ENCODE measurements around the gene EXOC6B. TPM values are rescaled to one million over a fixed set of nuclear protein-coding genes. Genes with fewer than 3 reads are reported as not detected.

Gene EXOC6B
- total RNA-seq, 2 donors from 2014 or later: 51.3 to 68.9 TPM

GRCh38 chr2:72794572-72794971 lies 31.3 kb downstream of the EXOC6B start:
- Mint-ChIP-seq H3K36me3 (ENCODE audit: low read depth) (no peaks in the 10 kb centered on the region), H3K9me3 (no peaks in the 10 kb centered on the region), H3K4me1 (no peaks in the 10 kb centered on the region), H3K27ac (no peak overlapping the region), H3K4me3 (no peak overlapping the region), H3K27me3 (ENCODE audit: insufficient read depth) (no peaks in the 10 kb centered on the region)
- no peaks in the 10 kb centered on the region for H3K36me3 ChIP-seq (ENCODE audit: control insufficient read depth, insufficient read depth, low read length)
- TF ChIP-seq, protein P1, sequence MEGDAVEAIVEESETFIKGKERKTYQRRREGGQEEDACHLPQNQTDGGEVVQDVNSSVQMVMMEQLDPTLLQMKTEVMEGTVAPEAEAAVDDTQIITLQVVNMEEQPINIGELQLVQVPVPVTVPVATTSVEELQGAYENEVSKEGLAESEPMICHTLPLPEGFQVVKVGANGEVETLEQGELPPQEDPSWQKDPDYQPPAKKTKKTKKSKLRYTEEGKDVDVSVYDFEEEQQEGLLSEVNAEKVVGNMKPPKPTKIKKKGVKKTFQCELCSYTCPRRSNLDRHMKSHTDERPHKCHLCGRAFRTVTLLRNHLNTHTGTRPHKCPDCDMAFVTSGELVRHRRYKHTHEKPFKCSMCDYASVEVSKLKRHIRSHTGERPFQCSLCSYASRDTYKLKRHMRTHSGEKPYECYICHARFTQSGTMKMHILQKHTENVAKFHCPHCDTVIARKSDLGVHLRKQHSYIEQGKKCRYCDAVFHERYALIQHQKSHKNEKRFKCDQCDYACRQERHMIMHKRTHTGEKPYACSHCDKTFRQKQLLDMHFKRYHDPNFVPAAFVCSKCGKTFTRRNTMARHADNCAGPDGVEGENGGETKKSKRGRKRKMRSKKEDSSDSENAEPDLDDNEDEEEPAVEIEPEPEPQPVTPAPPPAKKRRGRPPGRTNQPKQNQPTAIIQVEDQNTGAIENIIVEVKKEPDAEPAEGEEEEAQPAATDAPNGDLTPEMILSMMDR (conservative IDR thresholded peaks at IDR 0.05): no peak
- H3K27me3 ChIP-seq (ENCODE audit: control insufficient read depth, insufficient read depth, low read length, poor library complexity, severe bottlenecking): no peaks in the 10 kb centered on the region
- H3K4me3 ChIP-seq (ENCODE audit: low read length): no peak overlapping the region
- no peaks in the 10 kb centered on the region for H3K9me3 ChIP-seq (ENCODE audit: control insufficient read depth, low read length)
- DNase-seq: no peak
- H3K4me1 ChIP-seq (ENCODE audit: control insufficient read depth, insufficient read depth, low read length): no peaks in the 10 kb centered on the region
- WGBS, 2 experiments (ENCODE audit: insufficient coverage in 1 of 2, insufficient read length in 1 of 2): 83% methylated on average over 1 of the region's 1 CpG; no CpG with 5 or more reads in 1 of the 2 experiments
- no peak overlapping the region for H3K27ac ChIP-seq (ENCODE audit: low read depth, low read length)
- no peak overlapping the region for H3K9ac ChIP-seq (ENCODE audit: extremely low read depth, low read length, poor library complexity, severe bottlenecking)

GRCh38 chr2:72793798-72794440 lies 31.9 kb downstream of the EXOC6B start:
- Histone ChIP-seq H3K4me1 (ENCODE audit: control insufficient read depth, insufficient read depth, low read length) (no peaks in the 10 kb centered on the region), H3K27me3 (ENCODE audit: control insufficient read depth, insufficient read depth, low read length, poor library complexity, severe bottlenecking) (no peaks in the 10 kb centered on the region), H3K36me3 (ENCODE audit: control insufficient read depth, insufficient read depth, low read length) (no peaks in the 10 kb centered on the region), H3K4me3 (ENCODE audit: low read length) (no peak overlapping the region), H3K9me3 (ENCODE audit: control insufficient read depth, low read length) (no peaks in the 10 kb centered on the region), H3K27ac (ENCODE audit: low read depth, low read length) (no peak overlapping the region), H3K9ac (ENCODE audit: extremely low read depth, low read length, poor library complexity, severe bottlenecking) (no peak overlapping the region)
- Mint-ChIP-seq H3K27ac (no peak overlapping the region), H3K9me3 (no peaks in the 10 kb centered on the region), H3K4me1 (no peaks in the 10 kb centered on the region), H3K4me3 (no peak overlapping the region), H3K27me3 (ENCODE audit: insufficient read depth) (no peaks in the 10 kb centered on the region), H3K36me3 (ENCODE audit: low read depth) (peaks cover 3% of the 10 kb centered on the region)
- no peak for DNase-seq
- WGBS, 2 experiments (ENCODE audit: insufficient coverage in 1 of 2, insufficient read length in 1 of 2): 88 to 93% methylated on average over 3 of the region's 3 CpGs
- TF ChIP-seq, protein P1 (conservative IDR thresholded peaks at IDR 0.05): no peak

DNA sequence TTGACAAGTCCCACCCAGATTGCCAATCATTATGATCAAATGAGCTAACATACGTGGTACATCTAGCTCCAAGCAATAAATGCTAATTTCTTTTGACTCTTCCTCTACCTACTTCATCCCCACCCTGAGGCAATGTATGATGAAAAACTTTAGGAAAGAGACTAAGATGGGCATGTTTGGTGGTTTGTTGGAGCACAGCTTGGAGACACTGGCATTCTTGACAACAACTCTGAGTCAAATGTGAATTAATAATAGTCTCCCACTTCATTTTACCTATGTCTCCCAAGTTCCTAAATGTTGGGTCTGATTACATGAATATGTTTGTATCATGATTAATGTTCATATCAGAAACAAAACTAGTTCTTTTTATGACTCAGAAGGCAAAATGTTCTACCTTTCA lies 36.6 kb downstream of the EXOC6B start:
- H3K36me3 ChIP-seq (ENCODE audit: control insufficient read depth, insufficient read depth, low read length): peaks cover 17% of the 10 kb centered on the region
- no peaks in the 10 kb centered on the region for H3K4me1 Mint-ChIP-seq
- TF ChIP-seq, protein P1 (conservative IDR thresholded peaks at IDR 0.05): no peak
- no peaks in the 10 kb centered on the region for H3K27me3 ChIP-seq (ENCODE audit: control insufficient read depth, insufficient read depth, low read length, poor library complexity, severe bottlenecking)
- DNase-seq: no peak
- peaks cover 26% of the 10 kb centered on the region for H3K9me3 ChIP-seq (ENCODE audit: control insufficient read depth, low read length)
- 92% methylated on average over 1 of the region's 1 CpG; no CpG with 5 or more reads in 1 of the 2 experiments for WGBS, 2 experiments (ENCODE audit: insufficient coverage in 1 of 2, insufficient read length in 1 of 2)
- H3K4me3 ChIP-seq (ENCODE audit: low read length): no peak overlapping the region
- H3K9me3 Mint-ChIP-seq: peaks cover 22% of the 10 kb centered on the region
- H3K4me3 Mint-ChIP-seq: no peak overlapping the region
- H3K27me3 Mint-ChIP-seq (ENCODE audit: insufficient read depth): no peaks in the 10 kb centered on the region
- no peak overlapping the region for H3K9ac ChIP-seq (ENCODE audit: extremely low read depth, low read length, poor library complexity, severe bottlenecking)
- no peak overlapping the region for H3K27ac Mint-ChIP-seq
- no peaks in the 10 kb centered on the region for H3K4me1 ChIP-seq (ENCODE audit: control insufficient read depth, insufficient read depth, low read length)
- peaks cover 33% of the 10 kb centered on the region for H3K36me3 Mint-ChIP-seq (ENCODE audit: low read depth)
- no peak overlapping the region for H3K27ac ChIP-seq (ENCODE audit: low read depth, low read length)
